Neural progenitor cell (in vitro differentiated cells): ENCODE measurements around the gene RPL3. TPM values are rescaled to one million over a fixed set of nuclear protein-coding genes. Genes with fewer than 3 reads are reported as not detected.
A peak's percentile ranks its signal among the peaks of the same experiment; 100 is the strongest.
"Not testable (repeated sequence)": the region's sequence is repeated elsewhere in the genome, so short reads cannot be mapped to it uniquely, and the experiment has no call there.

Experiments
- DNase-seq: peaks from one replicate; pipeline ENCODE4 v3.0.0-alpha.2; 2016; ENCODE audit warnings: low spot score
- H2AFZ ChIP-seq: fragments of 200-600 bp; sonication (generic); replicated peaks from 2 replicates; pipeline ENCODE4 v1.6.1; 2016; ENCODE audit warnings: antibody characterized with exemption
- H3F3A ChIP-seq: fragments of 200-600 bp; sonication (generic); 2 replicates; pipeline ENCODE4 v1.6.1; 2016; ENCODE audit warnings: antibody characterized with exemption, low read depth
- H3K27ac ChIP-seq: fragments of 200-600 bp; sonication (generic); 2 replicates; pipeline ENCODE4 v1.5.1; 2016; ENCODE audit warnings: mild to moderate bottlenecking
- H3K27me3 ChIP-seq: fragments of 200-600 bp; sonication (generic); 2 replicates; pipeline ENCODE4 v1.6.1; 2016; ENCODE audit warnings: mild to moderate bottlenecking, moderate library complexity
- H3K36me3 ChIP-seq: fragments of 200-600 bp; sonication (generic); 2 replicates; pipeline ENCODE4 v1.5.1; 2016
- H3K4me1 ChIP-seq: fragments of 200-600 bp; sonication (generic); 2 replicates; pipeline ENCODE4 v1.6.1; 2016; ENCODE audit warnings: mixed run types
- H3K4me2 ChIP-seq: fragments of 200-600 bp; sonication (generic); 2 replicates; pipeline ENCODE4 v1.6.1; 2016
- H3K4me3 ChIP-seq: fragments of 200-600 bp; sonication (generic); 2 replicates; pipeline ENCODE4 v1.5.1; 2016
- H3K79me2 ChIP-seq: fragments of 200-600 bp; sonication (generic); 2 replicates; pipeline ENCODE4 v1.6.1; 2016; ENCODE audit warnings: low read depth
- H3K9ac ChIP-seq: fragments of 200-600 bp; sonication (generic); 2 replicates; pipeline ENCODE4 v1.6.1; 2016
- H3K9me3 ChIP-seq: fragments of 200-600 bp; sonication (generic); 2 replicates; pipeline ENCODE4 v1.5.1; 2016; ENCODE audit warnings: low read depth
- H4K20me1 ChIP-seq: fragments of 200-600 bp; sonication (generic); 2 replicates; pipeline ENCODE4 v1.6.1; 2016; ENCODE audit warnings: low read depth
- H3K27ac Mint-ChIP-seq: 3 replicates; pipeline ENCODE4 v1.8.0; 2021; ENCODE audit warnings: mixed read lengths
- H3K27me3 Mint-ChIP-seq: 2 replicates; pipeline ENCODE4 v1.8.0; 2022; ENCODE audit warnings: low read depth, mild to moderate bottlenecking, inconsistent platforms, moderate library complexity, mixed read lengths; ENCODE audit not compliant: insufficient read depth
- H3K36me3 Mint-ChIP-seq: 3 replicates; pipeline ENCODE4 v1.8.0; 2021; ENCODE audit warnings: mixed read lengths
- H3K4me1 Mint-ChIP-seq: 3 replicates; pipeline ENCODE4 v1.8.0; 2021; ENCODE audit warnings: mixed read lengths
- H3K4me3 Mint-ChIP-seq: 3 replicates; pipeline ENCODE4 v1.8.0; 2021; ENCODE audit warnings: mild to moderate bottlenecking, moderate library complexity, mixed read lengths
- H3K9me3 Mint-ChIP-seq: 3 replicates; pipeline ENCODE4 v1.8.0; 2020; ENCODE audit warnings: mixed read lengths
- CTCF ChIP-seq: fragments of 200-600 bp; sonication (generic); IDR thresholded peaks from 2 replicates; pipeline ENCODE4 v1.5.1; 2017; ENCODE audit warnings: antibody characterized with exemption, mild to moderate bottlenecking
- EZH2 ChIP-seq: fragments of 200-600 bp; sonication (generic); IDR thresholded peaks from 2 replicates; pipeline ENCODE4 v1.6.1; 2017; ENCODE audit warnings: antibody characterized with exemption, mild to moderate bottlenecking, moderate library complexity
- EZH2phosphoT487 ChIP-seq: fragments of 200-600 bp; sonication (generic); IDR thresholded peaks from 2 replicates; pipeline ENCODE4 v1.6.1; 2017; ENCODE audit warnings: antibody characterized with exemption
- total RNA-seq: library from RNA; depleted of rRNA; stranded (reverse); fragments of >200 nt; gene quantifications from 2 replicates; pipeline ENCODE4 v1.2.3, GENCODE V29; 2015; ENCODE audit warnings: low replicate concordance

Gene RPL3
- total RNA-seq, 1 donor from 2014 or later = 3,021 TPM

DNA sequence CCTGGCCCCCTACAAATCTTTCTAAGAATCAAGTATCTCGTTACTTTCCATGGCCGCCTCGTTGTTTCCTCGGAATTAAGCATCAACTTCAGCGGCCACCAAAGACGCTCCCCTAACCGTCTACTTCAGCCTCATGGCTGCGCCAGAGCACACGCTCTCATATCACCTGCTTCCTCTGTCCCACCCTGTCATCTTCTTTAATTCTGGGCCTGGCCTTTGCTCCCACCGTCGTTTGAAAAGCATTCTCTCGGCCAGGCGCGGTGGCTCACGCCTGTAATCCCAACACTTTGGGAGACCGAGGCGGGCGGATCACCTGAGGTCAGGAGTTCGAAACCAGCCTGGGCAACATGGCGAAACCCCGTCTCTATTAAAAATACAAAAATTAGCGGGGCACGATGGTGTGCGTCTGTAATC is 1.2 kb upstream of the RPL3 start:
- Histone ChIP-seq H3F3A (peaks cover 50% of the 10 kb centered on the region), H3K4me3 (peak overlapping the region; percentile 75), H4K20me1 (peaks cover 34% of the 10 kb centered on the region), H3K4me1 (peaks cover 23% of the 10 kb centered on the region), H3K79me2 (peaks cover 38% of the 10 kb centered on the region), H3K4me2 (peak overlapping the region; percentile 96)
- not testable (repeated sequence) for H2AFZ ChIP-seq, H3K36me3 ChIP-seq, DNase-seq, H3K9me3 ChIP-seq, H3K9ac ChIP-seq, H3K27me3 ChIP-seq, H3K27ac ChIP-seq, H3K9me3 Mint-ChIP-seq
- Mint-ChIP-seq H3K4me3 (peak overlapping the region; percentile 100), H3K4me1 (peaks cover 34% of the 10 kb centered on the region), H3K27ac (peak overlapping the region; percentile 83), H3K36me3 (peaks cover 25% of the 10 kb centered on the region), H3K27me3 (peaks cover 10% of the 10 kb centered on the region)

DNA sequence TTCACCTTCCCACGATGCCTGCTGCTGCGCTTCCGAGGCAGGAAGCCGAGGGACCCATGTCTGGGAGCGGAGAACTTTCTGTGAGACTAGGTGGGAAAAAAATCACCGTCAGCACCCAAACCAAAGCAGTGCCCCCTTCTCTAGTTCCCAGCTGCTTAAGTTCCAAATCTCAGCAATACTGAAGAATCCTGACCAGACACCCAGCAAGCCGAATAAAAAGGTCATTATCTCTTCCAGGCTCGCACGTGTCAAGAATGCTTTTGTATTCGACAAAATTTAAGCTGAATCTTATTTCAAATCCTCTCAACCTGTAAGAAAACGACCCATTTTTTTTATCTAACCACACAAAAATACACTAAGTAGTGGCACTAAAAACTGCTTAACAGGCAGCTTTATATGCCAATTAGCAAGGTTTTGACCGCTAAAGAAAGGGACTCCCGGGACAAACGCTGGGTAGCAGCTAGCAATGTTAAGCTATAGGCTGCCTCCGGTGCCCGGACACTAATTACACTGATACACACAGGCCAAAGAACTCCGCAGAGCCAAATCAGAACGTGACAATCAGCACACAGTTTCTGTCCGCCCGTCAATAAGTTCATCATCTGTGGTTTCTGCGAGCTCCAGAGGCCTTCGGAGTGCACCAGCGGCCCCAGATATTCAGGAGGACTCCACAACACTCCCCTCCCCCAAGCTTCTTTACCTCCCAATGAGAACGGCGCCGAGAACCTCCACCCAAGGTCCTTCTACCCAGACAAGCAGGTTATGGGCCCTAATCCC is 728 bp downstream of the RPL3 start:
- Histone ChIP-seq H2AFZ (no peak overlapping the region), H3K36me3 (peaks cover 11% of the 10 kb centered on the region), H3K4me3 (peak overlapping the region; percentile 75), H3K4me2 (peak overlapping the region; percentile 96), H3K9ac (peak overlapping the region; percentile 96), H3K79me2 (peaks cover 57% of the 10 kb centered on the region), H3K27ac (peak overlapping the region; percentile 85), H3F3A (peaks cover 69% of the 10 kb centered on the region), H3K9me3 (no peaks in the 10 kb centered on the region), H3K4me1 (peaks cover 32% of the 10 kb centered on the region), H3K27me3 (no peaks in the 10 kb centered on the region), H4K20me1 (peaks cover 53% of the 10 kb centered on the region)
- Mint-ChIP-seq H3K4me1 (peaks cover 37% of the 10 kb centered on the region), H3K27ac (peak overlapping the region; percentile 100), H3K27me3 (peaks cover 9% of the 10 kb centered on the region), H3K9me3 (no peaks in the 10 kb centered on the region), H3K36me3 (peaks cover 39% of the 10 kb centered on the region), H3K4me3 (peak overlapping the region; percentile 100)
- peak; percentile 54 for DNase-seq
- TF ChIP-seq EZH2 = no peak

GRCh38 chr22:39317775-39318506 is 1.5 kb downstream of the RPL3 start:
- peaks cover 32% of the 10 kb centered on the region for H3K4me1 ChIP-seq
- Mint-ChIP-seq H3K36me3 (peaks cover 44% of the 10 kb centered on the region), H3K4me3 (peak overlapping the region; percentile 100), H3K27ac (no peak overlapping the region), H3K4me1 (peaks cover 42% of the 10 kb centered on the region), H3K9me3 (no peaks in the 10 kb centered on the region), H3K27me3 (peaks cover 9% of the 10 kb centered on the region)
- TF ChIP-seq EZH2phosphoT487 (no peak), CTCF (no peak), EZH2 (no peak)
- no peaks in the 10 kb centered on the region for H3K27me3 ChIP-seq
- no peaks in the 10 kb centered on the region for H3K9me3 ChIP-seq
- peak overlapping the region; percentile 75 for H3K4me3 ChIP-seq
- H3F3A ChIP-seq = peaks cover 77% of the 10 kb centered on the region
- H2AFZ ChIP-seq = no peak overlapping the region
- H3K9ac ChIP-seq = peak overlapping the region; percentile 96
- H4K20me1 ChIP-seq = peaks cover 61% of the 10 kb centered on the region
- peak overlapping the region; percentile 36 for H3K27ac ChIP-seq
- peak overlapping the region; percentile 96 for H3K4me2 ChIP-seq
- peaks cover 11% of the 10 kb centered on the region for H3K36me3 ChIP-seq
- DNase-seq = no peak
- H3K79me2 ChIP-seq = peaks cover 62% of the 10 kb centered on the region

DNA sequence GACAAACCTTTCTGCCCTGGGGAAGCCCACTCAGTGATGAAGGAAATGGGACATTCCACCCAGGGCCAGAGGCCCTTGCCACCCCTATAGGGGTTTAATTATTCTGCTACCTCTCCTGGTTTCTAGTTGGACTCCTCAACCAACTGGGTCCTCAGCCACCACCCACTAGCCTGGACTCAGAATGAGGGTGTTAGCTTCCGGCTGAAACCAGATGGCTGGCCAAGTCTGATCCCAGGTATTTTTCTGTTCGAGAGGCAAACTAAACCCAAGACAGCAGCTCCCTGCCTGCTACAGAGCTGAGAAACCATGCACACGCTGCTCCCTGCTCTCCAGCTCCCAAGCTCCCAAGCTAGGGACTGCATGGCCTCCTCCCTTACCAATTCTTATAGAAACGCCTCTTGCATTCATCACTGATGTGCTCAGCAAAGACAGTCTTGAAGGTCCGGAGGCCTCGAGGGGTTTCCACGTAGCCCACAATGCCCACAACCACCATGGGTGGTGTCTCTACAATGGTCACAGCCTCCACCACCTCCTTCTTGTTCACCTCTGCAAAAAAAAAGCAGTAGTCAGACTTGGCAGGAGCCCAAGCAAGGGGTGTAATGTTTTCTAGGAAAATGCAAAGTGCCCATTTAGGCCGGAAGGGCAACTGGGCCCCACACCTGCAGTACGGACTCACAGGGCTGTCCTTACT is 2.2 kb downstream of the RPL3 start:
- Histone ChIP-seq H2AFZ (no peak overlapping the region), H3K79me2 (peaks cover 62% of the 10 kb centered on the region), H4K20me1 (peaks cover 68% of the 10 kb centered on the region), H3K4me2 (peak overlapping the region; percentile 96), H3K4me3 (peak overlapping the region; percentile 75), H3K9me3 (no peaks in the 10 kb centered on the region), H3K4me1 (peaks cover 32% of the 10 kb centered on the region), H3K36me3 (peaks cover 11% of the 10 kb centered on the region), H3K27ac (peak overlapping the region; percentile 35), H3K27me3 (no peaks in the 10 kb centered on the region), H3F3A (peaks cover 84% of the 10 kb centered on the region), H3K9ac (peak overlapping the region; percentile 96)
- TF ChIP-seq EZH2 = no peak
- no peak for TF ChIP-seq CTCF
- no peak for TF ChIP-seq EZH2phosphoT487
- Mint-ChIP-seq H3K4me3 (peak overlapping the region; percentile 100), H3K27ac (no peak overlapping the region), H3K9me3 (no peaks in the 10 kb centered on the region), H3K36me3 (peaks cover 47% of the 10 kb centered on the region), H3K4me1 (peaks cover 42% of the 10 kb centered on the region), H3K27me3 (peaks cover 11% of the 10 kb centered on the region)
- DNase-seq = no peak
